B cell (primary cell): ENCODE data around the gene SFMBT2. TPM values are rescaled to one million over a fixed set of nuclear protein-coding genes. Genes with fewer than 3 reads are reported as not detected.

ENCODE experiments used
- ATAC-seq: fragments of 200-7000 bp; cut with Tn5 transposase; one replicate; pipeline ENCODE4 v1.10.0; 2021; ENCODE audit warnings: low read depth, mild to moderate bottlenecking, moderate number of reproducible peaks, moderate library complexity
- CTCF ChIA-PET: fragments of 350-600 bp; sonication (Branson Sonifier 250); formaldehyde crosslinking; loops from one replicate; lab custom pipeline; 2021; ENCODE audit warnings: antibody characterized with exemption, inconsistent platforms; lab: Charles Lee
- POLR2A ChIA-PET: fragments of 350-600 bp; sonication (Branson Sonifier 250); formaldehyde crosslinking; loops from one replicate; lab custom pipeline; 2021; ENCODE audit warnings: antibody characterized with exemption; lab: Charles Lee
- DNase-seq: peaks from one replicate; pipeline ENCODE4 v3.0.0; 2013
- H2AFZ ChIP-seq: 2 replicates; pipeline ENCODE4 v1.6.1; 2012; ENCODE audit warnings: mild to moderate bottlenecking, low read depth, low read length; ENCODE audit not compliant: insufficient read depth, poor library complexity, severe bottlenecking
- H3K27ac ChIP-seq, 2 donors: 1 replicate in 1 of 2; 2 replicates in 1 of 2; pipeline ENCODE4 v1.5.1; 2012 to 2013; ENCODE audit warnings: low read length in 2 of 2, mild to moderate bottlenecking in 2 of 2, moderate library complexity in 1 of 2
- H3K27me3 ChIP-seq, 4 experiments: fragments of 200-600 bp in 1 of 4; sonication (generic) in 1 of 4; replicated peaks in 1 of 4; 1 replicate in 2 of 4; 2 replicates in 2 of 4; pipeline versions ENCODE4 v1.6.1 to v1.7.0; 2013 to 2016; ENCODE audit warnings: low read length in 3 of 4, mild to moderate bottlenecking in 2 of 4, mixed read lengths in 1 of 4, moderate library complexity in 1 of 4; ENCODE audit not compliant: insufficient read depth in 4 of 4, control insufficient read depth in 3 of 4; ENCODE audit errors: control extremely low read depth in 1 of 4
- H3K36me3 ChIP-seq, 2 experiments: replicated peaks in 1 of 2; 1 replicate in 1 of 2; 2 replicates in 1 of 2; pipeline versions ENCODE4 v1.6.1 to v1.7.1; 2013; ENCODE audit warnings: low read length in 1 of 2; ENCODE audit not compliant: insufficient read depth in 2 of 2, control insufficient read depth in 1 of 2; ENCODE audit errors: control extremely low read depth in 1 of 2, extremely low read depth in 1 of 2
- H3K4me1 ChIP-seq, 2 donors: fragments of 200-600 bp in 1 of 2; sonication (generic) in 1 of 2; 1 replicate in 1 of 2; 2 replicates in 1 of 2; pipeline versions ENCODE4 v1.5.1 to v1.6.1; 2013 to 2017; ENCODE audit warnings: low read length in 2 of 2; ENCODE audit not compliant: control insufficient read depth in 2 of 2, insufficient read depth in 2 of 2
- H3K4me2 ChIP-seq: replicated peaks from 2 replicates; pipeline ENCODE3; 2012; ENCODE audit warnings: mild to moderate bottlenecking, low read depth, low read length; ENCODE audit not compliant: poor library complexity, severe bottlenecking
- H3K4me3 ChIP-seq, 5 experiments: fragments of 200-600 bp in 1 of 5; sonication (generic) in 1 of 5; 1 replicate in 3 of 5; 2 replicates in 2 of 5; pipeline versions ENCODE4 v1.5.1 to v1.7.0; 2011 to 2016; ENCODE audit warnings: low read length in 4 of 5, mild to moderate bottlenecking in 4 of 5, low read depth in 2 of 5, control low read depth in 1 of 5, moderate library complexity in 1 of 5; ENCODE audit not compliant: insufficient read depth in 1 of 5; ENCODE audit errors: control extremely low read depth in 1 of 5, extremely low read depth in 1 of 5
- H3K79me2 ChIP-seq: fragments of 200-600 bp; sonication (generic); one replicate; pipeline ENCODE4 v1.6.0; 2016; ENCODE audit warnings: low read length; ENCODE audit not compliant: control insufficient read depth, insufficient read depth
- H3K9ac ChIP-seq: fragments of 200-600 bp; sonication (generic); 2 replicates; pipeline ENCODE4 v1.6.1; 2017; ENCODE audit warnings: mild to moderate bottlenecking, low read length, moderate library complexity
- H3K9me3 ChIP-seq, 3 donors: one replicate each; pipeline versions ENCODE4 v1.6.1 to v1.7.1; 2013; ENCODE audit warnings: low read length in 2 of 3; ENCODE audit not compliant: control insufficient read depth in 2 of 3, insufficient read depth in 1 of 3; ENCODE audit errors: control extremely low read depth in 1 of 3
- H4K20me1 ChIP-seq: 2 replicates; pipeline ENCODE4 v1.6.0; 2012; ENCODE audit warnings: mild to moderate bottlenecking, low read length; ENCODE audit not compliant: insufficient read depth, control insufficient read depth, poor library complexity, severe bottlenecking
- H3K27ac Mint-ChIP-seq: one replicate; pipeline ENCODE4 v1.8.0; 2021; ENCODE audit warnings: mixed read lengths
- H3K27me3 Mint-ChIP-seq: one replicate; pipeline ENCODE4 v1.8.0; 2021; ENCODE audit warnings: mixed read lengths
- H3K4me1 Mint-ChIP-seq: one replicate; pipeline ENCODE4 v1.8.0; 2021; ENCODE audit warnings: mixed read lengths
- H3K4me3 Mint-ChIP-seq: one replicate; pipeline ENCODE4 v1.8.0; 2021; ENCODE audit warnings: mixed read lengths
- H3K9me3 Mint-ChIP-seq: one replicate; pipeline ENCODE4 v1.8.0; 2022; ENCODE audit warnings: mixed read lengths; ENCODE audit not compliant: insufficient read depth
- CTCF ChIP-seq: fragments of 200-600 bp; IDR thresholded peaks from one replicate; pipeline ENCODE4 v1.8.0; 2022; ENCODE audit warnings: antibody characterized with exemption, mild to moderate bottlenecking
- EZH2 ChIP-seq: IDR thresholded peaks from 2 replicates; pipeline ENCODE4 v1.6.1; 2012; ENCODE audit warnings: borderline replicate concordance, low read depth, mild to moderate bottlenecking, moderate library complexity, low read length; ENCODE audit not compliant: insufficient read depth, poor library complexity, severe bottlenecking
- WGBS: methylation state at CpG from one replicate; pipeline ENCODE4 v1.1.5; 2013; ENCODE audit warnings: missing lambda C conversion rate; ENCODE audit not compliant: insufficient coverage; 5-methylcytosine and 5-hydroxymethylcytosine counted together
- intact Hi-C: fragments of 100-400 bp; cut with micrococcal nuclease; formaldehyde crosslinking; loops from one replicate; pipeline ENCODE4 v1.10.0; 2022
- polyA plus RNA-seq: library from polyadenylated mRNA; depleted of rRNA; stranded (reverse); fragments of >200 nt; gene quantifications from 2 replicates; pipeline ENCODE4 v1.2.3, GENCODE V29; 2012
- total RNA-seq, 2 donors: library from RNA; stranded (reverse); fragments of 120-200 nt in 1 of 2; gene quantifications; 1 replicate in 1 of 2; 2 replicates in 1 of 2; pipeline versions ENCODE4 v1.2.3 to v1.2.4, GENCODE V29; 2013 to 2022

Gene SFMBT2
- total and polyA plus RNA-seq, 2 donors (not counting 1 experiment from before 2014, with no cell fraction given), result 2.3 to 24.0 TPM

- Histone ChIP-seq H3K27ac (no peak overlapping the region), H3K79me2 (peaks cover 6% of the 10 kb centered on the region), H3K27me3 (no peaks in the 10 kb centered on the region), H2AFZ (no peak overlapping the region), H3K4me1 (peaks cover 10 to 16% of the 10 kb centered on the region in 2 donors), H3K4me3 (no peak overlapping the region), H4K20me1 (no peaks in the 10 kb centered on the region), H3K36me3 (peaks cover 0 to 1% of the 10 kb centered on the region in 2 experiments), H3K4me2 (no peak overlapping the region), H3K9ac (no peak overlapping the region), H3K9me3 (no peaks in the 10 kb centered on the region)
- Mint-ChIP-seq H3K4me1 (peaks cover 26% of the 10 kb centered on the region), H3K4me3 (no peak overlapping the region), H3K27me3 (no peaks in the 10 kb centered on the region), H3K27ac (no peak overlapping the region), H3K9me3 (no peaks in the 10 kb centered on the region)
- POLR2A ChIA-PET, result interaction anchor here (0.6 kb wide), 1 partner anchor 1366 kb away, joined by 4 read pairs; no protein-coding TSS in a partner anchor
- 63% methylated on average over 4 of the region's 10 CpGs for WGBS
- no peak for TF ChIP-seq CTCF
- TF ChIP-seq EZH2, result no peak
- ATAC-seq (no peak), DNase-seq (no peak)
- intact Hi-C loops, result no loop called here
- CTCF ChIA-PET, result no interaction called here
Measured at GRCh38 chr10:7340179-7340874, 70.5 kb downstream of the SFMBT2 start.

GRCh38 chr10:7339510-7339909, 71.3 kb downstream of the SFMBT2 start:
- H3K4me1 Mint-ChIP-seq, result peaks cover 25% of the 10 kb centered on the region
- 100% methylated on average over 4 of the region's 4 CpGs for WGBS
- Histone ChIP-seq H3K79me2 (peaks cover 14% of the 10 kb centered on the region), H3K9ac (no peak overlapping the region), H3K27ac (no peak overlapping the region), H4K20me1 (no peaks in the 10 kb centered on the region), H2AFZ (no peak overlapping the region), H3K4me1 (peaks cover 10 to 16% of the 10 kb centered on the region in 2 donors), H3K36me3 (peaks cover 0 to 1% of the 10 kb centered on the region in 2 experiments), H3K4me2 (no peak overlapping the region), H3K4me3 (no peak overlapping the region), H3K9me3 (no peaks in the 10 kb centered on the region), H3K27me3 (no peaks in the 10 kb centered on the region)
- no peak for ATAC-seq
- no peak overlapping the region for H3K4me3 Mint-ChIP-seq
- intact Hi-C loops, result no loop called here
- CTCF ChIA-PET, result no interaction called here
- POLR2A ChIA-PET, result no interaction called here
- DNase-seq, result no peak
- no peaks in the 10 kb centered on the region for H3K27me3 Mint-ChIP-seq
- peak overlapping the region; percentile 33 for H3K27ac Mint-ChIP-seq
- no peak for TF ChIP-seq EZH2
- no peak for TF ChIP-seq CTCF
- H3K9me3 Mint-ChIP-seq, result no peaks in the 10 kb centered on the region
